ENCODE results near the gene CCN5. TPM values are rescaled to one million over a fixed set of nuclear protein-coding genes. Genes with fewer than 3 reads are reported as not detected.

CCN5 gene
- total RNA-seq, 1 donor from 2014 or later, result not detected

DNA sequence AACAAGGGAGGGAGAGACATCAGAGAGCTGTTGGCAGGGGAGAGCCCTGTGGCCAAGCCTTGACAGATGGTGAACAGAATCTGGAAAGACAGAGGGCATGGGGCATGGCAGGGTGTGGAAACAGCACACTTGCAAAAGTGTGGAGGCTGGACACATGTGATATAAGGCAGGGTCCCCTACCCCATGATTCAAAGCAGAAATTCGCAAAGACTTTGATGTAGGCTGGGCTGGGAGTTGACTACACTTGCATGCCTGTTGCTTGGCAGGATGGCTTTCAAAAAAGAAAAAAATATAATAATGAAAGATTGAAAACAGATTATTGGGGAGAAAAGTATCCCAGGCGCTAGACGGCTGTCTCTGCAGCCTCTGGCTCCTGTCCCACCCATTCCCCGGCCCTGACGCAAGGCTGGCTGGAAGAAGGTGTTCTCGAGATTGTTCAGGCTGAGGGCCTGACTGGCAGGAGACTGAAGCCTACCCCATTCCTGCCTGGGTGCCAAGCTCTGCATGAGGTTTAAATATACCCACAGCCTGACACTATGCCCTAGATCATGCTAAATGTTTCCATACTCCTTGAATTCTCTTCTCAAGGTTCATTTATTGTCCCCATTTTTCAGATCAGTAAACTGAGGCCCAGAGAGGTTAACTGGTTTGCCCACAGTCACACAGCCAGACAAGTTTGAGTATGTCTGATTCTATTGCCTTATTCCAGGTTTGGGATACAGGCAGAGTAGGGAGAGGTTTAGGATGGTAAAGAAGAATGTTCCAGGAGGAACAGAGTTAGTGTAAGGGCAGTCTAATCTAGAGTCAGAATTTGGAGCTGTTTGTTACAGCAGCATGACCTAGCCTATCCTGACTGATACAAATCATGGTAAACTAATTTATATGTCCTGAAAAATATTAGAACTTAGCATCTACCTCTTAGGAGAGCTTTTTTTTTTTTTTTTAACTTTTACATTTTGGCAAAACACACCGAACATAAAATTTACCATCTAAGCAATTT is 23.4 kb upstream of the CCN5 start:
- Mint-ChIP-seq H3K4me3 (ENCODE audit: unreplicated experiment) (no peak overlapping the region), H3K27me3 (ENCODE audit: unreplicated experiment) (no peaks in the 10 kb centered on the region), H3K36me3 (ENCODE audit: low read depth, unreplicated experiment) (no peaks in the 10 kb centered on the region), H3K9me3 (ENCODE audit: unreplicated experiment) (no peaks in the 10 kb centered on the region), H3K4me1 (ENCODE audit: unreplicated experiment) (no peaks in the 10 kb centered on the region), H3K27ac (ENCODE audit: unreplicated experiment) (no peak overlapping the region)
- DNase-seq (ENCODE audit: low spot score), result no peak
- TF ChIP-seq, protein P1, sequence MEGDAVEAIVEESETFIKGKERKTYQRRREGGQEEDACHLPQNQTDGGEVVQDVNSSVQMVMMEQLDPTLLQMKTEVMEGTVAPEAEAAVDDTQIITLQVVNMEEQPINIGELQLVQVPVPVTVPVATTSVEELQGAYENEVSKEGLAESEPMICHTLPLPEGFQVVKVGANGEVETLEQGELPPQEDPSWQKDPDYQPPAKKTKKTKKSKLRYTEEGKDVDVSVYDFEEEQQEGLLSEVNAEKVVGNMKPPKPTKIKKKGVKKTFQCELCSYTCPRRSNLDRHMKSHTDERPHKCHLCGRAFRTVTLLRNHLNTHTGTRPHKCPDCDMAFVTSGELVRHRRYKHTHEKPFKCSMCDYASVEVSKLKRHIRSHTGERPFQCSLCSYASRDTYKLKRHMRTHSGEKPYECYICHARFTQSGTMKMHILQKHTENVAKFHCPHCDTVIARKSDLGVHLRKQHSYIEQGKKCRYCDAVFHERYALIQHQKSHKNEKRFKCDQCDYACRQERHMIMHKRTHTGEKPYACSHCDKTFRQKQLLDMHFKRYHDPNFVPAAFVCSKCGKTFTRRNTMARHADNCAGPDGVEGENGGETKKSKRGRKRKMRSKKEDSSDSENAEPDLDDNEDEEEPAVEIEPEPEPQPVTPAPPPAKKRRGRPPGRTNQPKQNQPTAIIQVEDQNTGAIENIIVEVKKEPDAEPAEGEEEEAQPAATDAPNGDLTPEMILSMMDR (IDR thresholded peaks at IDR 0.05; ENCODE audit: unreplicated experiment), result no peak

DNA sequence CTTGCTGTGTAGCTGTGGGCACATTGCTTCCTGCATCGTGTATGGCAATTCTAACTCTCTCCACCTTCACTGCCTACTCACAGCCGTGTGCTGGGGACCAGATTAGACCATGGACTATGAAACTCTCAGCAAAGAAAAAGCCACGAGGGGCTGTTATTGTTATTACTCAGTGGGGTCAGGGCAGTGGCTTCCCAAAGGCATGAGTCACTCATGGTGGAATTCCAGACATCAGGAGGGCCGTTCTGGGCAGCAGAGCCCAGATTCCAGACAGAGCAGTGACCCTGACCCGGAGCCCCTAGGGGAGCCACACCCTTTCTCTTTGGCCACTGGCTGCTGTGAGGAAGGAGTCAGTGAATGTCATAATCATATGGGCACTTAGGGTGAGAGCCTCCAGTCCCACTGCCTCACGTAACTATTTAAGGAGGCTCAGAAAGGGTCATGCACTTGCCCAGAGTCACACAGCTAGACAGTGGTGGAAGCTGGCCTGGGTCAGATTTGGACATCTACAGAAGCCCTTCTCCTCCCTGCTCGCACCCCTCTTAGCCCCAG is 22.2 kb upstream of the CCN5 start:
- H3K27ac Mint-ChIP-seq (ENCODE audit: unreplicated experiment), result no peak overlapping the region
- TF ChIP-seq, protein P1 (IDR thresholded peaks at IDR 0.05; ENCODE audit: unreplicated experiment), result no peak
- H3K4me3 Mint-ChIP-seq (ENCODE audit: unreplicated experiment), result no peak overlapping the region
- no peaks in the 10 kb centered on the region for H3K9me3 Mint-ChIP-seq (ENCODE audit: unreplicated experiment)
- DNase-seq (ENCODE audit: low spot score), result no peak
- no peaks in the 10 kb centered on the region for H3K27me3 Mint-ChIP-seq (ENCODE audit: unreplicated experiment)
- no peaks in the 10 kb centered on the region for H3K36me3 Mint-ChIP-seq (ENCODE audit: low read depth, unreplicated experiment)
- no peaks in the 10 kb centered on the region for H3K4me1 Mint-ChIP-seq (ENCODE audit: unreplicated experiment)

DNA sequence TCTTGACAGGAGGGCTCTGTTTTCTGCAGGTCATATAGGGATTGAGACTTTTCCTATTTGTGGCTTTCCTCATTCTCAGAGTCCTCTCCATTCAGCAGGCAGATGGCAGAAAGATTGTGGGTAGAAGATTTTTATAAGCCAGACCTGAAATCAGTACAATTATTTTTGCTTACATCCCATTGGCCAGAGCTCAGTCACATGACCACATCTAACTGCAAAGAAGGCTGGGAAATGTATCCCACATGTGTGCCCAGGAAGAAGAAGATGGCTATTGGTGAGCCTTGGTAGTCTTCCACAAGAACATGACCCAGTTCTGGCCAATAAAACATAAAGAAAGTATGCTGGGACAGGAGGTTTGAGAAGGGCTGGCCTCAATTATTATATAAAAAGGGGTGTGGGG is 21.5 kb upstream of the CCN5 start:
- Mint-ChIP-seq H3K27me3 (ENCODE audit: unreplicated experiment) (no peaks in the 10 kb centered on the region), H3K4me1 (ENCODE audit: unreplicated experiment) (no peaks in the 10 kb centered on the region), H3K27ac (ENCODE audit: unreplicated experiment) (no peak overlapping the region), H3K4me3 (ENCODE audit: unreplicated experiment) (no peak overlapping the region), H3K9me3 (ENCODE audit: unreplicated experiment) (no peaks in the 10 kb centered on the region), H3K36me3 (ENCODE audit: low read depth, unreplicated experiment) (no peaks in the 10 kb centered on the region)
- DNase-seq (ENCODE audit: low spot score), result no peak
- TF ChIP-seq, protein P1 (IDR thresholded peaks at IDR 0.05; ENCODE audit: unreplicated experiment), result no peak

DNA sequence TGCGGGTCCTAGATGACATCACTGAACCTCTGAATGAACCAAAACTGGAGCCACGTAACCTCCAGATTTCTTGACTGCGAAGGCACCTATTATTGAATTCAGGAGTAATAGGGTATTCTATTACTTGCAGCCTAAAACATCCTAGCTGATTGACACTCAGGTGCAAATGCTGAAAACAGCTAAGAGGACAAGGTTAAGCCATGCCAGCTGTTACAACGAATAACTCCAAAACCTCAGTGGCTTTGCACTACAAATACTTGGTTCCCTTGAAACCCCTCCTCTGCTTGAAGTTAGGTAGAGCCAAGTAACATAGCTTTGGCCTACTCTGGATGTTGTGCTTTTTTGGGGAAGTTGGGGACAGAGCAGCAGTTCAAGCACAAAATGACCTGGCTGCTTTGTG is 21.0 kb upstream of the CCN5 start:
- TF ChIP-seq, protein P1 (IDR thresholded peaks at IDR 0.05; ENCODE audit: unreplicated experiment), result no peak
- no peak for DNase-seq (ENCODE audit: low spot score)
- no peaks in the 10 kb centered on the region for H3K27me3 Mint-ChIP-seq (ENCODE audit: unreplicated experiment)
- H3K36me3 Mint-ChIP-seq (ENCODE audit: low read depth, unreplicated experiment), result no peaks in the 10 kb centered on the region
- no peak overlapping the region for H3K27ac Mint-ChIP-seq (ENCODE audit: unreplicated experiment)
- H3K9me3 Mint-ChIP-seq (ENCODE audit: unreplicated experiment), result no peaks in the 10 kb centered on the region
- no peaks in the 10 kb centered on the region for H3K4me1 Mint-ChIP-seq (ENCODE audit: unreplicated experiment)
- no peak overlapping the region for H3K4me3 Mint-ChIP-seq (ENCODE audit: unreplicated experiment)

DNA sequence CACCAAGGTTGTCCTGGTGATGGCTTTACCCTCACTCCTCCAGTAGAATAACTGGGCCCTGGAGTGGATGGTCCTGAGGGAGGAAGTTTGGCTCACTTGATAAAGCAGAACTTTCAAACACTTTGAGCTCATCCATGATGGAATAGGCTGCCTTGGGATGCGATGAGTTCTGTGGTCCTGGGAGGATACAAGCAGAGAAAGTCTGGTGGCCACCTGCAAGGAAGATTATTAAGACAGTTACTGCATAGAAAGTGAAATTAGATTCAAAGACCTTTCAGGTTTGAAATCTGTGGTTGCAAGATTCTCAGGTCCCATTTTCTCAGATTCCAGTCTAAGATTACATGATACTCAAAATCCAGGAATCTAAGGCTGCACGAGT is 19.9 kb upstream of the CCN5 start:
- Mint-ChIP-seq H3K27me3 (ENCODE audit: unreplicated experiment) (no peaks in the 10 kb centered on the region), H3K4me1 (ENCODE audit: unreplicated experiment) (no peaks in the 10 kb centered on the region), H3K9me3 (ENCODE audit: unreplicated experiment) (no peaks in the 10 kb centered on the region), H3K27ac (ENCODE audit: unreplicated experiment) (no peak overlapping the region), H3K4me3 (ENCODE audit: unreplicated experiment) (no peak overlapping the region), H3K36me3 (ENCODE audit: low read depth, unreplicated experiment) (no peaks in the 10 kb centered on the region)
- TF ChIP-seq, protein P1 (IDR thresholded peaks at IDR 0.05; ENCODE audit: unreplicated experiment), result no peak
- no peak for DNase-seq (ENCODE audit: low spot score)

Data from endothelial cell (in vitro differentiated cells).